ENCODE measurements around the gene SATB1.

DNA sequence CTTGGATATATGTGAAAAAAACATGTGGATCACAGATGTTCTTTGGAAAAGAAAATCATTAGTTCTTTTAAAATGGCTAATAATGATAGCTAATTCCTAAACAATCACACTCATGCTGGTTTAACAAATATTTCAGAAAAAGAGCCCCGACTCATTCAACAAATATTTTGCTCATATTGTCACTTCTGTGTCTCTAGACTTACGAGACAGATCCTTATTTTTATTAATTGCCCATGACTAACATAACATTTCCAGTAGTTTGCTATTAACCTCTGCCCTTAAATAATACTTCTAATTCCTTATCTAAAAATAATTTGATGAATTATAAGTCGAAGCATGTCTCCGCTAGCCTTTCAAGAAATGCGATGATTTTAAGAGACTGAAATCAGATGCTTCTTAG is 70.4 kb downstream of the SATB1 start:
- TF ChIP-seq POLR2A (IDR thresholded peaks at IDR 0.05; ENCODE audit: extremely low read depth, insufficient read length) (no peak), MYC (IDR thresholded peaks at IDR 0.05; ENCODE audit: low read depth, low read length) (no peak)
- TF ChIP-seq, protein P1, sequence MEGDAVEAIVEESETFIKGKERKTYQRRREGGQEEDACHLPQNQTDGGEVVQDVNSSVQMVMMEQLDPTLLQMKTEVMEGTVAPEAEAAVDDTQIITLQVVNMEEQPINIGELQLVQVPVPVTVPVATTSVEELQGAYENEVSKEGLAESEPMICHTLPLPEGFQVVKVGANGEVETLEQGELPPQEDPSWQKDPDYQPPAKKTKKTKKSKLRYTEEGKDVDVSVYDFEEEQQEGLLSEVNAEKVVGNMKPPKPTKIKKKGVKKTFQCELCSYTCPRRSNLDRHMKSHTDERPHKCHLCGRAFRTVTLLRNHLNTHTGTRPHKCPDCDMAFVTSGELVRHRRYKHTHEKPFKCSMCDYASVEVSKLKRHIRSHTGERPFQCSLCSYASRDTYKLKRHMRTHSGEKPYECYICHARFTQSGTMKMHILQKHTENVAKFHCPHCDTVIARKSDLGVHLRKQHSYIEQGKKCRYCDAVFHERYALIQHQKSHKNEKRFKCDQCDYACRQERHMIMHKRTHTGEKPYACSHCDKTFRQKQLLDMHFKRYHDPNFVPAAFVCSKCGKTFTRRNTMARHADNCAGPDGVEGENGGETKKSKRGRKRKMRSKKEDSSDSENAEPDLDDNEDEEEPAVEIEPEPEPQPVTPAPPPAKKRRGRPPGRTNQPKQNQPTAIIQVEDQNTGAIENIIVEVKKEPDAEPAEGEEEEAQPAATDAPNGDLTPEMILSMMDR (IDR thresholded peaks at IDR 0.05; ENCODE audit: low read depth, low read length) = no peak

All from NB4 (cell line).